SK-N-SH (cell line): ENCODE data around the gene IL17RB.

Experiments
- CTCF ChIP-seq: fragments of 200-600 bp; sonication (generic); IDR thresholded peaks from 2 replicates; pipeline ENCODE4 v1.6.1; 2017; ENCODE audit warnings: antibody characterized with exemption, mild to moderate bottlenecking, moderate library complexity
- FOXM1 ChIP-seq: IDR thresholded peaks from 2 replicates; pipeline ENCODE4 v1.4.0; 2012; ENCODE audit warnings: low read depth, mild to moderate bottlenecking
- POLR2AphosphoS5 ChIP-seq: IDR thresholded peaks from 2 replicates; pipeline ENCODE4 v1.6.1; 2012; ENCODE audit warnings: low read depth, low read length
- RAD21 ChIP-seq: IDR thresholded peaks from 2 replicates; pipeline ENCODE4 v1.6.1; 2012; ENCODE audit warnings: mild to moderate bottlenecking, low read length
- SIN3A ChIP-seq: IDR thresholded peaks from 2 replicates; pipeline ENCODE4 v1.6.1; 2012; ENCODE audit warnings: low read depth, mild to moderate bottlenecking, low read length, moderate library complexity, borderline replicate concordance
- TAF1 ChIP-seq: IDR thresholded peaks from 2 replicates; pipeline ENCODE4 v1.6.1; 2012; ENCODE audit warnings: low read depth, mild to moderate bottlenecking, low read length, moderate library complexity, borderline replicate concordance

- TF ChIP-seq POLR2AphosphoS5: no peak
- TF ChIP-seq FOXM1: no peak
- no peak for TF ChIP-seq CTCF
- no peak for TF ChIP-seq SIN3A
- no peak for TF ChIP-seq RAD21
- no peak for TF ChIP-seq TAF1
These were observed 23.1 kb upstream of the IL17RB start for GRCh38 chr3:53823026-53823955.
